Stimulated activated CD4-positive, alpha-beta T cell treated with anti-CD3 and anti-CD28 coated beads, Interleukin-12 subunit alpha, Interleukin-12 subunit beta, amount 100 ng/mL, for 24 hours (primary cell): ENCODE data around the gene POLR3E.
A peak's percentile ranks its signal among the peaks of the same experiment; 100 is the strongest.

Source experiments
- DNase-seq, 2 experiments: peaks; one replicate each; pipeline ENCODE4 v3.0.0-alpha.2; 2020; ENCODE audit warnings: low read depth in 2 of 2

POLR3E gene, protein sequence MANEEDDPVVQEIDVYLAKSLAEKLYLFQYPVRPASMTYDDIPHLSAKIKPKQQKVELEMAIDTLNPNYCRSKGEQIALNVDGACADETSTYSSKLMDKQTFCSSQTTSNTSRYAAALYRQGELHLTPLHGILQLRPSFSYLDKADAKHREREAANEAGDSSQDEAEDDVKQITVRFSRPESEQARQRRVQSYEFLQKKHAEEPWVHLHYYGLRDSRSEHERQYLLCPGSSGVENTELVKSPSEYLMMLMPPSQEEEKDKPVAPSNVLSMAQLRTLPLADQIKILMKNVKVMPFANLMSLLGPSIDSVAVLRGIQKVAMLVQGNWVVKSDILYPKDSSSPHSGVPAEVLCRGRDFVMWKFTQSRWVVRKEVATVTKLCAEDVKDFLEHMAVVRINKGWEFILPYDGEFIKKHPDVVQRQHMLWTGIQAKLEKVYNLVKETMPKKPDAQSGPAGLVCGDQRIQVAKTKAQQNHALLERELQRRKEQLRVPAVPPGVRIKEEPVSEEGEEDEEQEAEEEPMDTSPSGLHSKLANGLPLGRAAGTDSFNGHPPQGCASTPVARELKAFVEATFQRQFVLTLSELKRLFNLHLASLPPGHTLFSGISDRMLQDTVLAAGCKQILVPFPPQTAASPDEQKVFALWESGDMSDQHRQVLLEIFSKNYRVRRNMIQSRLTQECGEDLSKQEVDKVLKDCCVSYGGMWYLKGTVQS

DNA sequence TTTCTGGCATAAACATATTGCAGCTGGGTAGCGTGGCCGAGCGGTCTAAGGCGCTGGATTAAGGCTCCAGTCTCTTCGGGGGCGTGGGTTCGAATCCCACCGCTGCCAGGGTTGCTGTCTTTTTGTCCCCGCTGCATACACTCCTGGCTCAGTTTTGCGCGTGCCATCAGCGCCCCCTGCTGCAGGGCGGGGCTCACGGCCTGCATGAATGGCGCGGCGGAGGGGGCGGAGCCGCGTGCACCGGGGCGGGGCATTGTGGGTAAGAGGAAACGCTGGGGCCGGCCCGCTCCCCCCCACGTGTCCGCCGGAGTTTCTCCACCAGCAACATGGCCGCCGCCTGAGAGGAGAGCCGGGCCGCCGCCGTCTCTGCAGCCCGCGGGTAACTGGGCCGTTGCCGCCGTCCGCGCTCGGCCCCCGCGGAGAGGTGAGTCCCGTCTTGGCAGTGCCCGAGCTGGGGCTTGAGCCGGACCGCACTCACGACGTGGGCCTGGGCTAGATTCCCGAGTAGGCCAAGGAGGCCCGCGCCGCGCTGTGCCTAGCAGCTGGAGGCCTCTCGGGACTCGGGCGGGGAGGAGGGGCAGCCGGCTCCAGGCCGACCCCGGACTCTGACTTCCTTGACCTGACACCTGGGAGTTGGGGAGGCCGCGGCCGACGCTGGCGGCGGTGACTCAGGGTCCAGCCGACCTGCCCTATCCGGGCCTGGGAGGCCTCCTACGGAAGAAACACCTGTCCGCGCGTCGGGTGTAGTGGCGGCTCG lies at the start of gene POLR3E:
POLR3E (plus strand) TSS at position 296 of the 757 bp plus-strand sequence. CDS start 5,560 bp downstream, outside the sequence.
- peak; percentile 99 for DNase-seq

DNA sequence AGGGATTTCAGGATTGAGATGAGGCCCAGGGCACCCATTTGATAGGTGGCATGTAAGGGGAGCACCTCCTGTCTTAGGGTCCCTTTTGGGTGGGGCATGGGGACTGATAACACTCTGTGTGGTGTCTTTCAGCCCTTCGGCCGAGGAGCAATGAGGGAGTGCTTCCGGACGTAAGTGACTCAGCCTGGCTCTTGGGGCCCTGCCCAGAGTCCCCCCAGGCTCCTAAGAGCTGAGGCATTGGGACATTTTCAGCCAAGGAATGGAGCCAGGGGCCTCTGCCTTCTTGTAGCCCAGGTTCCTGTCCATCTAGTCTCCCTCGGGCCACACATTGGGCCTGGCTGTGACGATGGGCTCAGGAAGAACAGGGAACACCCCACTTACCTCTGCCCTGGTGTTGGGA lies 46.7 kb upstream of the POLR3E start:
- no peak for DNase-seq

DNA sequence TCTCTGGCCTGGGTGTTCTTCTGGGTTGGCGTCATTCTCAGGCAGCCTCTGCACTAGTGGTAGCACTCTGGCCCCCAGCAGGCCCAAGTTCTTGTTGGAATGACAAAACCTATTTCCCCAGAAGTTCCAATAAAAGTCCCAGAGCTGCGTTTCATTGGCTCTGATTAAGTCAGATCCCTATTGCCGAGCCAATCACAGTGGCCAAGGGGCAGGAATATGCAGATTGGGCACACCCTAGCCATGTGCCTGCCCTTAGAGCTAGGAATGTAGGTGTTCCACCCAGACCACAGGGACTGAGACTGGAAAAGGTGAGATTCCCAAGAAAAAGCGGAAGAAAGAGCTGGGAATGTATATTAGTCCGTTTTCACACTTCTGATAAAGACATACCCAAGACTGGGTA lies 44.9 kb upstream of the POLR3E start:
- DNase-seq = no peak

DNA sequence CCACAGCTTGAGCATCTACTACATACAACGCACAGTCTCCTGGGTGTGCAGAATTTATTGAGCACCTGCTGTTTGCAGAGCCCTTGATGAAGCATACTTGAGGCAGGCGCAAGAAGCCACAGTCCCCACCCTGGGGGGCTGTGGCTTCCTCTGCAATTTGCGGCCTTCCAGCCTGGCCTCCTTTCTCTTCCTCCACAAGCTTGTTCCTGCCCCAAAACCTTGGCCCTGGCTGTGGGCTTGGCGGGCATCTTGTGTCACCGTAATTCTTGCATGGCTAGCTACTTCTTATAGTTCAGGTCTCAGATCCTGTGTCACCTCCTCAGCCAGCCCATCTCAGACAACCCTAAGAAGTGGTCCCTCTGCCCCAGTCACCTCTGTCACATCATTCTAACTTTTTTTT lies 43.9 kb upstream of the POLR3E start:
- DNase-seq = no peak

DNA sequence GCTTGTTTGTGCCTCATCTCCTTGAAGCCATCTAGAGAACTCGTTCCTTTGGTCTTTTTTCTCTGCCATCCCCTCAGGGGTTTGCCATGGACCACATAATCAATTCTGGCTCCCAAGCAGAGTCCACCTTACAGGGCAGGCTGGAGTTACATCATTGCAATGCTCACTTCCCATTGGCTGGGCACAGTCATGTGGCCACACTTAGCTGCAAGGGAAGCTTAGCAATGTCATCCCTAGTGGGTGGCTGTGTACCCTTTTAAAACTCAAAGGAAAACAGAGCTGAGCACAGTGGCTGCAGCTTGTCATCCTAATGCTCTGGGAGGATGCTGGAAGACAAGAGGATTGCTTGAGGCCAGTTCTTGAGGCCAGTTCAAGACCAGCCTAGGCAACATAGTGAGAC lies 41.9 kb upstream of the POLR3E start:
- no peak for DNase-seq

DNA sequence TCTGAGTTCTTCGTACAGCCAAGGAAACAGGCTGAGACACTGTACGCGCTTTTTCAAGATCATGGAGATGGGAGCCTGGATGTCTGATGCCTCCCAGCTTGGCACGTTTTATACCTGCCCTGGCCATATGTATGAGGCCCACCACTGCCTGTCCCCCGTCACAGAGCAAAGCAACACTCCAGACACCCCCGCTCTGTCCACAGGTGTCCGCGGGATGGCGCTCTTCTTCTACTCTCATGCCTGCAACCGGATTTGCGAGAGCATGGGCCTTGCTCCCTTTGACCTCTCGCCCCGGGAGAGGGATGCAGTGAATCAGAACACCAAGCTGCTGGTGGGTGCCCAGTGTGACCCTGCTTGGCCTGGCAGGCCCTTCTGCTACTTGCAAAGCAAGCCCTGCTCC lies 39.8 kb upstream of the POLR3E start:
- no peak for DNase-seq

DNA sequence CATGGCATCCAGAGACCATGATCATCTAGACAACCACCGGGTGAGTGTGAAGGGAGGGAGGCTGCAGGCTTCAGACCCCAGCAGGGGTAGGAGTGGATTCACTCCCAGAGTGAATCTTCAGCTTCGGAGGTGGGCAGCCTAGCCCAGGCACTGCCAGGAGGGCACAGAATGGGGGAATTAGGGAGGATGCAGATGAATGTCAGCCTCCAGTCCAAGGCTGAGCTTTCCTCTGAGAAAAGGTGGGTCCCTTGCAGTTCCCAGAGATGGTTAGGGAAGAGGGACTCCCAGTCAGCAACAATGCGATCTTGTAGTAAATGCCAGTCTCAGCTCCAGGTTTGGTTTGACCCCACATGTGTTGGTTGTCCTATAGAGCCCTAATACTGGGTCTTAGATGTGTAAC lies 36.7 kb upstream of the POLR3E start:
- no peak for DNase-seq

DNA sequence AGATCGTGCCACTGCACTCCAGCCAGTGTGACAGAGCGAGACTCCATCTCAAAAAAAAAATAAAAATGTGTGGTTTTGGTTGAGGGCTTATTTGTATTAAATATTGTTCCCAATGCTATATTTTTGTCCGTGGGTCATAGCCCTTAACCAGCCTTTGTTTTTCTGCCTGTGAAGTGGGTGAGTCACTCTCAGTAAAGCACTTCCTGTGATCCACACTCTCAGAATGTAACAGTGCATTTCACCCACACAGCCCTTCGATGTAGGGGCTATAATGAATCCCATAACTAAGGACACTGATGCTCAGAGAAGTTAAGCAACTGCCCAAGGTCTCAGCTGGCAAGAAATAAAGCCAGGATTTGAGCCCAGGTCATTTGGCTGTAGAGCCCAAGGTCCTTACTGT lies 34.7 kb upstream of the POLR3E start:
- no peak for DNase-seq

DNA sequence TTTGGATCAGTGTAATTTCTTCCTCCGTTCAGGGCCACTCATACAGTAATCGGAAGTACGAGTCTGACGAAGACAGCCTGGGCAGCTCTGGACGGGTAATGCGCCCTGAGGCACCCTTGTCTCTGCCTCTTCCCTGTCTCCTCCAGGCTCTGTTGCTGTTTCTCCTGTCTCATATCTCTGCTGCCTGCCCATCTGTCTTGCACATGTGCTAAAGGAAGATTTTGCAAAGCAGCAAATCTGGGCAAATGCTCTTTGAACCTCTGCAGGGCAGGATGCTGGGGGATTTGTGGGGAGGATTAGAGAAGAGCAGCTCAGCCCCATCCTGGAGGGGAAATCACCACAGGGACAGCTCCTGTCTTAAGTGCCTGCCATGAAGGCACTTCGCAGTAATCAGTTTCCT lies 32.4 kb upstream of the POLR3E start:
- DNase-seq = no peak

DNA sequence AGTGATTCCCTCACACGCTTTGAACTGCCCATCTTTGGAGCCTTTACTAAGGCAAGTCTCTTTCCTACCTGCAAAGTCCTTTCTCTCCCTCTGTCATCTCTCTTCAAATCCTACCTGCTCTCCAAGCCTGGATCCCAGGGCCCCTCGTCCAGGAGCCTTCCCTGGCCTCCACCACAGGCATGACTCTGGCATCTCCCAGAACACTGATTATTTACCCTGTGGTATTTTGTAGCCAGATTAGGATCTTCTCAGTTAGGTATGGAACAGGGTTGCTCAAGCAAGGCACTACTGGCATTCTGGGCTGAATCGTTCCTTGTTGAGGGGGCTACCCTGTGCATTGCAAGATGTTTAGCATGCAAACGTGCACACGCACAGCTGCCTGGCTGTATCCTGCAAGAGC lies 31.9 kb upstream of the POLR3E start:
- DNase-seq = no peak

DNA sequence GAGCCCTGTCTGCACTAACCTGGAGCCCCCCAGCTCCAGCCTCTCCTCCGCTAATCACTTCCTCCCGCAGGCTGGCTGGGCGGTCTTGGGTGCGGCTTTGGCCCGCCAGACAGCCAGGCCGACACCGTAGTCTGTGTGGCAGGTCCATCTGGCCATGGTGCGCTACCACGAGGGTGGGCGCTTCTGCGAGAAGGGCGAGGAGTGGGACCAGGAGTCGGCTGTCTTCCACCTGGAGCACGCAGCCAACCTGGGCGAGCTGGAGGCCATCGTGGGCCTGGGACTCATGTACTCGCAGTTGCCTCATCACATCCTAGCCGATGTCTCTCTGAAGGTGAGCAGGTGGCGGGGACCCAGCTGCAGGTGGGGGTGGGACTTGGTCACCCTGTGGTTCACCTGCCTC lies 30.7 kb upstream of the POLR3E start:
- DNase-seq = no peak

DNA sequence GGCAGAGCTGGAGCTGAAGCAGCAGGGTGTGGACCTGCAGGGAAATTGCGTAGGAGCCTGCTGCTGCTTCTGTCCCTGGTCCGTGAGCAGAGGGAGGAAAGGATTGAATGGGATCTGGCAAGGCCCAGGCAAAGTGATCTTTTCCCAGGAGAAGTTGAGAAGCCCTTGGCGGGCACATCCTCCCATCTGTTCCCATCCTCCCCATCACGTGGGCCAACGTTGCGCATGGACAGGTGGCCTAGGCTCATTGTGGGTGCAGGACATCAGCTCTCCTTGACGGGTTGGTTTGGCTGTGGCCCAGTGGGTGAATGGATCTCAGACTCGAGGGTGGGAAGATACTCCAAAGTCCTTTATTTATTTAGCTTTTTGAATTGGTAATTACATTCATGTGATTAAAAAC lies 29.4 kb upstream of the POLR3E start:
- DNase-seq = no peak

DNA sequence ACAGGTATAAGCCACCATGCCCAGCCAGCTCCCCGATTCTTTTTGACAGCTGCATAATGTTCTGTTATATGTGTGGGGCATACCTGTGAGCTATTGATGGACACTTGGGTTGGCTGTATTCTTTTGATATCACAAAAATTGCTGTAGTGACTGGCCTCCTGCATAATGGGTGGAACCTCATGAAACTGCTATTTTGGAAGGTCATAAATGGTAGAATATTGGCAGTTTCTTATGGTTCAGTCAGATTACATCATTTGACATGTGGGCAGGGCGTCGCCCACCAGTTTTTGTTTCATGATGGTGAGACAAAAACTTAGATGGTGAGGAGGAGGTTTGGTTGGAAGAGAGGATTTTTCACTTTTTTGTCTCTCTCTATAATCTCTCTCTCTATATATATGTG lies 26.7 kb upstream of the POLR3E start:
- no peak for DNase-seq

DNA sequence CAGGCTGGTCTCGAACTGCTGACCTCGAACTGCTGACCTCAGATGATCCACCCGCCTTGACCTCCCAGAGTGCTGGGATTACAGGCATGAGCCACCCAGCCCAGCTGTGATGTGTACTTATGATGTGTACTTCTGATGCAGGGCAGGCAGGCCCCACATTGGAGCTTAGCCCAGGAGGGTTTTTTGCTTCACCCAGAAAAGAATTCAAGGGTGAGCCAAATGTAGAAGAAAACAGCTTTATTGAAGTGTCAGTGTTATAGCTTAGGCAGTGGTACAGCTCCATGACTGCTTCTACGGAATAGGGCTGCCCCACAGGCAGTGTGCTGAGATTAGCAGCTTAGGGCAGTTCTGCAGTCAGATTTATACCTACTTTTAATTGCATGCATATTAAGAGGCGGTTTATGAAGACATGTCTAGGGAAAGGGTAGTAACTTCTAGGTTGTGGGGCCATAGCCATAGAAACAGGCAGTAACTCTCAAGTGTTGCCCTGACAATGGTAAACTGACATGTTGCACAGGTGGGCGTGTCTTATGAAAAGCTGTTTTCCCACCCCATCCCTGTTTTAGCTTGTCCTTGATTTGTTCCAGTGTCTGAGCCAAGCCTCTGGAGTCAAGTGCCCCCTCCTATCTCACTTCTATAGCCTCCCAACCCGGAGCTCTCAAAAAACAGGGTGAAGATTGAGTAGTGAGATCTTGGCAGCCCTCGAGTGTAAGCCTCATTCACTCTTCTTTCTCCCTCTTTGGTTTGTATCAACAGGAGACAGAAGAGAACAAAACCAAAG lies 24.1 kb upstream of the POLR3E start:
- no peak for DNase-seq

DNA sequence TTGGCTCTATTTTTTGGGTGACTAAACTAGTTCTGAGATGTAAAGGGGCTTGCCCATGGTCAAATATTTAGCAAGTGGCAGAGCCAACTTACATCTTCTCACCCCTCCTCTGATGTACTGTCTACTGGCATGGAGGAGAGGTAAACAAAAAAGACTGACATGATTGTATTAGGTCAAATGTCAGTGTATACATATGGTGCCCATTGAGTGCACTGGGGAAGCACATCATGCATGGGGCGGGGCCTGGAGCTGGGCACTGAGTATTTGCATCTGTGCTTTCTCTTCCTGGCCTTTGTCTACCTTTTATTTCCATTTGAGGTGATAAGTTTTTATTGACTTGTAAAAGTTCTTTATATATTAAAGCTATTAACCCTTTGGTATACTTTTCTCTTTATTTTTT lies 22.3 kb upstream of the POLR3E start:
- no peak for DNase-seq

DNA sequence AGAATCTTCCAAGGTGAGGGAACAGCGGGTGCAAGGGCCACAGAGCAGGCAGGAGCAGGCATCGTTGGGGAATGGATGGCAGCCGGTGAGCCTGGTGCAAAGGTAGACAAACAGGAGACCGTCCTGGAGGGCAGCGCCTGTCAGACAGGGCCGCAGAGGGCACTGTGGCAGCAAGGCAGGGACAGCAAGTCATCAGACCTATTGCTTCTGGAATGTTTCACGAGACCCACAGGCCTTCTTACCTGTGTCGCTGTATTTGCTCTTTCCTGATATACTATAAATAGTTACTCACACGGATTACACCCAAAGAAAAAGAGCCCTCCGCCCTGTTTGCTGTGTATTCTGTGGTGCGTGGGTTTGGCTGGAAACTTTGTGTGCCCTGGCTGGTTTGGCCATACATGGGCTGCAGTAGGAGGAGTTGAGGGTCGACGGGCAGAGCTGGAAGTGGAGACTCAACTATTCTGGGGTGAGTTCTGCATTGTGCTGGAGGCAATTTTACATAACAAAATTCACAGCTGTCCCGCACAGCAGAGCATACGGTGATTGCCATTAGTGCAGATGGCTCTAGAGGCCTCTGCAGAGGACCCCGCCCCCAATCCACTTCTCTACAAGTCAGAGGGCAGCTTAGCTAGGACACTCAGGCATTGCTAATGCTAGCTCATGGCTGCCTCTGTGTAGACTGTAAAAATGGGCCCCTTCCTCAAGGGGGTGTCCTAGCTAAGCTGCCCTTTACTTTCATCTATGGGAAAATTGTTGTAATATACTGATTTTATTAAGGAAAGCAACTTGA lies 18.6 kb upstream of the POLR3E start:
- no peak for DNase-seq

DNA sequence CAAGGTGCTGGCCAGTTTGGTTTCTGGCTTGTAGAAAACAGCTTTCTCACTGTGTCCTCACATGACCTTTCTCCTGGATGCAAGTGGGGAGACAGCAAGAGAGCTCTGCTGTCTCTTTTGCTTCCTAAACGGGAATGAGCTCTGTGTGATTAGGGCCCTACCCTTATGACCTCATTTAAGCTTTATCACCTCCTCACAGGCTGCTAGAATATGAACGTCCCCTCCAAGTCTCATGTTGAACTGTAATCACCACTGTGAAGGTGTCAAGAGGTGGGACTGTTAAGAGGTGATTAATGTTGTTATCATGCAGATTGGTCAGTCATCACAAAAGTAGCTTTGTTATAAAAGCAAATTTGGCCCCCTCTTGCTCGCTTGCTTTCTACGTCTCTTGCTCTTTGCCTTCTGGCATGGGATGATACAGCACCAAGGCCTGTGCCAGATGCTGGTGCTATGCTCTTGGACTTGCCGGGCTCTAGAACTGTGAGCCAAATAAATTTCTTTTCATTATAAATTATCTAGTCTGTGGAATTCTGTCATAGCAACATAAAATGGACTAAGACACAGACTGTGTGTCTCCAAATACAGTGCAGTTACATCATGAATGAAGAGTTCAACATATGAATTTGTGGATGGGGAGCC lies 14.8 kb upstream of the POLR3E start:
- DNase-seq = no peak

DNA sequence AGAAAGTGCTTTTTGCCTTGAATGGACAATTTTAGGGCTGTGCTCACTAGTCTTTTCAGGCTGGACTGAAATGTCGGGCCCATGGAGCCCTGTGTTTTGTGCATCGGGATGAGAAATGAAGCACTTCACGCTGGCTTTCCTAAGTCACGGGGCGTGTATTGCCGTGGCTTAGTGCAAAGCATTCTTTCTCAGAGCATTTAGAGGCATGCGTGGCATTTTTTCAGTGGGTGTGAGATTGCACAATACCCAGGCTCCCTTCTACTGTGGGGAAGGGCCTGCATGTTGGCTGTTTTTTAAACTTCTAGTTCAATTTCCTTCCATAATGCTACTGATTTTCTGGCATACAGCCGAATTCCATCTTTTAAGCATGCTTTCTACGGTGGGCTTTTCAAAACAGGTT lies 12.6 kb upstream of the POLR3E start:
- DNase-seq = no peak

DNA sequence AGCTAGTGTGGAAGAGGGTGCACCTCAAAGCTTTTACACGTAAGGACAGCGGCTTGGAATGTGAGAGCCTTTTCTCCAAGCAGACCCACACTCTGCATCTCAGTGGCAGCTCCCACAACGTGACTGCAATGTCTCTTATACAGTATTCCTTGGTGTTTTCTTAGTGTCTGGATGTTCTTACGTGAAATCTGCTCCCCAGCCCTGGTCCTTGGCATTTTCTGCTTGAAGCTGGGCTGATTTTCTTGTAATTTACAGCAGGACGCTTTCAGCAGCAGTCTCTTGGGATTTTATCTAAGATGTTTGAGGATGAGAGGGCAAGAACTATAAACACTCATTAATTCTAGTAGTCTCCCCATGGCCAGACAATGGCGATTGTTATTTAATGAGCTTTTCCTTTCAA lies 12.1 kb upstream of the POLR3E start:
- no peak for DNase-seq

DNA sequence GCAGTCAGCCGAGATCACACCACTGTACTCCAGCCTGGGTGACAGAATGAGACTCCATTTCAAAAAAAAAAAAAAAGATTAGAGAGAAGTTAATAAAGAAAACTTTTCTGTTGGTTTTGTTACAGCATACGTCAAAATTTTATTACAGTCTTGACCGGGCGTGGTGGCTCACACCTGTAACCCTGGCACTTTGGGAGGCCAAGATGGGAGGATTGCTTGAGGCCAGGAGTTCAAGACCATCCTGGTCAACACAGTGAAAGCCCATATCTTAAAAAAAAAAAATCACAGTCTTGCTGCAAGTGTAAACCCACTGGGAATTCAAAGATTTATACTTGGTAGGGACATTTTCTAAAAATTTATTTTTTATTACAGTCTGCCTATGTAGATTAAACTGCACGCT lies 6.2 kb upstream of the POLR3E start:
- DNase-seq = no peak
